ENCODE results near the gene DAAM2. TPM values are rescaled to one million over a fixed set of nuclear protein-coding genes. Genes with fewer than 3 reads are reported as not detected.

The DAAM2 gene
- total and polyA plus RNA-seq, 2 donors (not counting 3 experiments of a cell fraction or from before 2014, with no cell fraction given) = 0.42 to 0.44 TPM

DNA sequence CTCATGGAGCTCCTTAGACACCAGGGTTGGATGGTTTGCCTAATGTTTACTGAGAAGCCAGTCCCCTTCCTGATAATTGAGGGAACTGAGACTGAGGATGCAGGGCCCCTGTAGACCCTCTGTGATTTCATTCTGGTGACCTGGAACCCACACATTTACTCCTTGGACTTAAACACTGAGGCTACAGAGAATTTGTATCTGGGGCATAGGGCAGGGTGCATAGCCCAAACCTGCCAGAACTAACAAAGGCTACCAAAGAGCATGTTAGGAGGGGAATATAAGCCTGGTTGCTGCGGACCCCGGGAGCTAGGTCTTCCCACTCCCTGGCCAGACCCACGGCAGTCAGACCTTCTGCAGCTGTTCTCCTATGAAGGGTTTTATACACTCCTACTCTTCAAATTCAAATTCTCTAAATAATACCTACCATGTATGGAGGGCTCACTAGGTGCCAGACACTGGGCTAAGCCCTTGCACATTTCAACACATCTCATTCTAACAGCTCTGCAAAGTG is 19.7 kb downstream of the DAAM2 start:
- Histone ChIP-seq H3K4me3 (replicated peaks in 1 of 3; ENCODE audit: insufficient read depth in 1 of 3, low read depth in 1 of 3, low read length in 3 of 3) (no peak overlapping the region), H3K36me3 (ENCODE audit: control insufficient read depth in 2 of 2, extremely low read depth in 1 of 2, insufficient read depth in 2 of 2, low read length in 2 of 2) (no peaks in the 10 kb centered on the region), H4K20me1 (replicated peaks; ENCODE audit: control insufficient read depth, extremely low read depth, insufficient read depth, low read length) (no peaks in the 10 kb centered on the region), H3K9me3 (replicated peaks; ENCODE audit: control insufficient read depth, insufficient read depth, low read length) (no peaks in the 10 kb centered on the region), H2AFZ (ENCODE audit: low read depth, low read length) (no peak overlapping the region), H3K4me1 (ENCODE audit: control insufficient read depth, extremely low read depth, insufficient read depth, low read length) (no peaks in the 10 kb centered on the region), H3K27me3 (ENCODE audit: control insufficient read depth in 2 of 2, insufficient read depth in 2 of 2, low read length in 2 of 2) (no peaks in the 10 kb centered on the region), H3K9me1 (replicated peaks; ENCODE audit: control insufficient read depth, extremely low read depth, insufficient read depth, low read length) (no peaks in the 10 kb centered on the region), H3K4me2 (ENCODE audit: insufficient read depth, low read length) (no peak overlapping the region), H3K9ac (replicated peaks; ENCODE audit: extremely low read depth, insufficient read depth, low read length) (no peak overlapping the region), H3K79me2 (ENCODE audit: control insufficient read depth, insufficient read depth, low read length) (no peaks in the 10 kb centered on the region), H3K27ac (ENCODE audit: insufficient read depth, low read depth, low read length) (no peak overlapping the region)
- intact Hi-C loops (cut with micrococcal nuclease) = no loop called here
- FAIRE-seq (no peak), DNase-seq (ENCODE audit: low read depth, low spot score) (no peak)
- no TSS peak for BruUV-seq (replicated peaks)
- dilution Hi-C loops (cut with MboI; ENCODE audit: extremely low pct_ligation_motif_present, low sequenced_read_pairs) = no loop called here
- ChIA-PET POLR2A (no interaction called here), CTCF (no interaction called here)
- TF ChIP-seq EZH2 (IDR thresholded peaks at IDR 0.05; ENCODE audit: borderline replicate concordance, low read depth, low read length, severe bottlenecking) (no peak), JUN (IDR thresholded peaks at IDR 0.05; ENCODE audit: borderline replicate concordance, insufficient read depth, insufficient read length, low read depth) (no peak), POLR2AphosphoS5 (IDR thresholded peaks at IDR 0.05; ENCODE audit: insufficient read depth, low read depth, low read length) (no peak), MAX (IDR thresholded peaks at IDR 0.05; ENCODE audit: insufficient read depth, insufficient read length) (no peak), GATA2 (IDR thresholded peaks at IDR 0.05; ENCODE audit: insufficient read depth, insufficient read length, low read depth, low read length) (no peak)
- TF ChIP-seq, protein P1, sequence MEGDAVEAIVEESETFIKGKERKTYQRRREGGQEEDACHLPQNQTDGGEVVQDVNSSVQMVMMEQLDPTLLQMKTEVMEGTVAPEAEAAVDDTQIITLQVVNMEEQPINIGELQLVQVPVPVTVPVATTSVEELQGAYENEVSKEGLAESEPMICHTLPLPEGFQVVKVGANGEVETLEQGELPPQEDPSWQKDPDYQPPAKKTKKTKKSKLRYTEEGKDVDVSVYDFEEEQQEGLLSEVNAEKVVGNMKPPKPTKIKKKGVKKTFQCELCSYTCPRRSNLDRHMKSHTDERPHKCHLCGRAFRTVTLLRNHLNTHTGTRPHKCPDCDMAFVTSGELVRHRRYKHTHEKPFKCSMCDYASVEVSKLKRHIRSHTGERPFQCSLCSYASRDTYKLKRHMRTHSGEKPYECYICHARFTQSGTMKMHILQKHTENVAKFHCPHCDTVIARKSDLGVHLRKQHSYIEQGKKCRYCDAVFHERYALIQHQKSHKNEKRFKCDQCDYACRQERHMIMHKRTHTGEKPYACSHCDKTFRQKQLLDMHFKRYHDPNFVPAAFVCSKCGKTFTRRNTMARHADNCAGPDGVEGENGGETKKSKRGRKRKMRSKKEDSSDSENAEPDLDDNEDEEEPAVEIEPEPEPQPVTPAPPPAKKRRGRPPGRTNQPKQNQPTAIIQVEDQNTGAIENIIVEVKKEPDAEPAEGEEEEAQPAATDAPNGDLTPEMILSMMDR (IDR thresholded peaks at IDR 0.05; ENCODE audit: extremely low read depth in 1 of 2, insufficient read depth in 1 of 2, low read depth in 1 of 2, low read length in 2 of 2) = no peak
